T-helper 1 cell treated with Interleukin-12 subunit alpha and Interleukin-12 subunit beta and Interleukin-4 antibody, amounts not matched to agents 30 μg/mL and 1 μg/mL, for 36 hours (primary cell): ENCODE results near the gene MTRF1.
"Not testable (repeated sequence)": the region's sequence is repeated elsewhere in the genome, so short reads cannot be mapped to it uniquely, and the experiment has no call there.

ENCODE experiments used
- H3K27ac Mint-ChIP-seq: one replicate; pipeline ENCODE4 v1.8.0; 2021; ENCODE audit warnings: mild to moderate bottlenecking, mixed read lengths
- H3K27me3 Mint-ChIP-seq: one replicate; pipeline ENCODE4 v1.8.0; 2021; ENCODE audit warnings: low read depth, mixed read lengths
- H3K36me3 Mint-ChIP-seq: one replicate; pipeline ENCODE4 v1.8.0; 2021; ENCODE audit warnings: low read depth, mixed read lengths
- H3K4me1 Mint-ChIP-seq: one replicate; pipeline ENCODE4 v1.8.0; 2021; ENCODE audit warnings: low read depth, mixed read lengths
- H3K4me3 Mint-ChIP-seq: one replicate; pipeline ENCODE4 v1.8.0; 2021; ENCODE audit warnings: mild to moderate bottlenecking, moderate library complexity, mixed read lengths
- H3K9me3 Mint-ChIP-seq: one replicate; pipeline ENCODE4 v1.8.0; 2021; ENCODE audit warnings: mixed read lengths

MTRF1 gene

GRCh38 chr13:41294914-41295313 is 31.5 kb upstream of the MTRF1 start:
- peaks cover 10% of the 10 kb centered on the region for H3K9me3 Mint-ChIP-seq

GRCh38 chr13:41293272-41293671 is 29.9 kb upstream of the MTRF1 start:
- Mint-ChIP-seq H3K4me3 (no peak overlapping the region), H3K9me3 (peaks cover 18% of the 10 kb centered on the region), H3K27me3 (peaks cover 6% of the 10 kb centered on the region), H3K36me3 (peaks cover 2% of the 10 kb centered on the region), H3K27ac (no peak overlapping the region), H3K4me1 (no peaks in the 10 kb centered on the region)

More at GRCh38 chr13:41294914-41295313, 31.5 kb upstream of the MTRF1 start:
- Mint-ChIP-seq H3K36me3 (no peaks in the 10 kb centered on the region), H3K4me3 (no peak overlapping the region), H3K4me1 (peaks cover 2% of the 10 kb centered on the region), H3K27me3 (peaks cover 19% of the 10 kb centered on the region), H3K27ac (no peak overlapping the region)

- Mint-ChIP-seq H3K27ac (no peak overlapping the region), H3K27me3 (peaks cover 3% of the 10 kb centered on the region)
These were observed 27.9 kb upstream of the MTRF1 start for GRCh38 chr13:41291246-41291645.

GRCh38 chr13:41289463-41289881 is 26.1 kb upstream of the MTRF1 start:
- Mint-ChIP-seq H3K9me3 (peaks cover 18% of the 10 kb centered on the region), H3K4me3 (no peak overlapping the region), H3K4me1 (peaks cover 6% of the 10 kb centered on the region), H3K36me3 (peaks cover 2% of the 10 kb centered on the region), H3K27ac (no peak overlapping the region), H3K27me3 (no peaks in the 10 kb centered on the region)

More at GRCh38 chr13:41291246-41291645, 27.9 kb upstream of the MTRF1 start:
- Mint-ChIP-seq H3K4me1 (peaks cover 5% of the 10 kb centered on the region), H3K9me3 (peaks cover 18% of the 10 kb centered on the region), H3K36me3 (peaks cover 2% of the 10 kb centered on the region), H3K4me3 (no peak overlapping the region)

- Mint-ChIP-seq H3K36me3 (peaks cover 2% of the 10 kb centered on the region), H3K27me3 (no peaks in the 10 kb centered on the region), H3K4me3 (no peak overlapping the region), H3K9me3 (peaks cover 8% of the 10 kb centered on the region), H3K27ac (no peak overlapping the region), H3K4me1 (peaks cover 6% of the 10 kb centered on the region)
These were observed 23.0 kb upstream of the MTRF1 start for GRCh38 chr13:41286370-41286769.

GRCh38 chr13:41284512-41285288 is 21.3 kb upstream of the MTRF1 start:
- peaks cover under 1% of the 10 kb centered on the region for H3K36me3 Mint-ChIP-seq
- H3K9me3 Mint-ChIP-seq, result peaks cover 6% of the 10 kb centered on the region
- H3K27ac Mint-ChIP-seq, result no peak overlapping the region
- peaks cover 6% of the 10 kb centered on the region for H3K4me1 Mint-ChIP-seq
- no peaks in the 10 kb centered on the region for H3K27me3 Mint-ChIP-seq
- H3K4me3 Mint-ChIP-seq, result no peak overlapping the region

- Mint-ChIP-seq H3K9me3 (no peaks in the 10 kb centered on the region), H3K27me3 (no peaks in the 10 kb centered on the region), H3K36me3 (no peaks in the 10 kb centered on the region), H3K4me3 (no peak overlapping the region), H3K4me1 (peaks cover 6% of the 10 kb centered on the region), H3K27ac (no peak overlapping the region)
These were observed 18.8 kb upstream of the MTRF1 start for GRCh38 chr13:41282129-41282571.

- H3K27ac Mint-ChIP-seq, H3K4me3 Mint-ChIP-seq, H3K9me3 Mint-ChIP-seq, H3K27me3 Mint-ChIP-seq, H3K36me3 Mint-ChIP-seq, H3K4me1 Mint-ChIP-seq: not testable (repeated sequence)
These were observed 15.8 kb upstream of the MTRF1 start for GRCh38 chr13:41279156-41279555.

GRCh38 chr13:41276824-41277223 is 13.4 kb upstream of the MTRF1 start:
- H3K4me1 Mint-ChIP-seq, result peaks cover 4% of the 10 kb centered on the region
- H3K9me3 Mint-ChIP-seq, result peaks cover 4% of the 10 kb centered on the region
- no peak overlapping the region for H3K27ac Mint-ChIP-seq
- H3K4me3 Mint-ChIP-seq, result no peak overlapping the region
- H3K36me3 Mint-ChIP-seq, result peaks cover 3% of the 10 kb centered on the region
- H3K27me3 Mint-ChIP-seq, result no peaks in the 10 kb centered on the region

- Mint-ChIP-seq H3K27ac (no peak overlapping the region), H3K4me1 (peaks cover 8% of the 10 kb centered on the region), H3K27me3 (no peaks in the 10 kb centered on the region), H3K9me3 (peaks cover 14% of the 10 kb centered on the region), H3K36me3 (peaks cover 8% of the 10 kb centered on the region), H3K4me3 (no peak overlapping the region)
These were observed 11.5 kb upstream of the MTRF1 start for GRCh38 chr13:41274881-41275280.

- no peaks in the 10 kb centered on the region for H3K27me3 Mint-ChIP-seq
These were observed 10.6 kb upstream of the MTRF1 start for GRCh38 chr13:41273831-41274441.

GRCh38 chr13:41271456-41272285 is 8.3 kb upstream of the MTRF1 start:
- peaks cover 31% of the 10 kb centered on the region for H3K9me3 Mint-ChIP-seq
- H3K4me3 Mint-ChIP-seq, result peak overlapping the region; percentile 26
- peaks cover 11% of the 10 kb centered on the region for H3K36me3 Mint-ChIP-seq
- H3K4me1 Mint-ChIP-seq, result peaks cover 8% of the 10 kb centered on the region
- peak overlapping the region; percentile 81 for H3K27ac Mint-ChIP-seq
- no peaks in the 10 kb centered on the region for H3K27me3 Mint-ChIP-seq

More at GRCh38 chr13:41273831-41274441, 10.6 kb upstream of the MTRF1 start:
- Mint-ChIP-seq H3K36me3 (peaks cover 8% of the 10 kb centered on the region), H3K27ac (no peak overlapping the region), H3K9me3 (peaks cover 16% of the 10 kb centered on the region), H3K4me1 (peaks cover 8% of the 10 kb centered on the region), H3K4me3 (no peak overlapping the region)

- peaks cover 11% of the 10 kb centered on the region for H3K36me3 Mint-ChIP-seq
- peaks cover 8% of the 10 kb centered on the region for H3K4me1 Mint-ChIP-seq
- no peak overlapping the region for H3K27ac Mint-ChIP-seq
- no peaks in the 10 kb centered on the region for H3K27me3 Mint-ChIP-seq
- peaks cover 31% of the 10 kb centered on the region for H3K9me3 Mint-ChIP-seq
- no peak overlapping the region for H3K4me3 Mint-ChIP-seq
These were observed 5.4 kb upstream of the MTRF1 start for GRCh38 chr13:41268764-41269163.

- H3K4me3 Mint-ChIP-seq, result no peak overlapping the region
- H3K9me3 Mint-ChIP-seq, result peaks cover 30% of the 10 kb centered on the region
- H3K27me3 Mint-ChIP-seq, result no peaks in the 10 kb centered on the region
- H3K27ac Mint-ChIP-seq, result no peak overlapping the region
- peaks cover 14% of the 10 kb centered on the region for H3K4me1 Mint-ChIP-seq
- H3K36me3 Mint-ChIP-seq, result peaks cover 10% of the 10 kb centered on the region
These were observed 3.7 kb upstream of the MTRF1 start for GRCh38 chr13:41267106-41267505.
